GM12878 (cell line): Measurements from ENCODE around the gene ZNF583. TPM values are rescaled to one million over a fixed set of nuclear protein-coding genes. Genes with fewer than 3 reads are reported as not detected.

ENCODE experiments used
- BRCA1 ChIP-seq: IDR thresholded peaks from 2 replicates; pipeline ENCODE4 v1.6.1; 2011; ENCODE audit warnings: low read depth, low read length, improper control_type of control experiment
- CBX3 ChIP-seq: fragments of 200-600 bp; sonication (generic); IDR thresholded peaks from 2 replicates; pipeline ENCODE4 v1.6.1; 2016; ENCODE audit warnings: low read depth, borderline replicate concordance
- CHD2 ChIP-seq: IDR thresholded peaks from 2 replicates; pipeline ENCODE4 v1.6.1; 2011; ENCODE audit warnings: low read depth, low read length, improper control_type of control experiment, borderline replicate concordance
- CHD4 ChIP-seq: fragments of 200-600 bp; sonication (generic); IDR thresholded peaks from 2 replicates; pipeline ENCODE4 v1.6.1; 2016; ENCODE audit warnings: mild to moderate bottlenecking
- CREB1 ChIP-seq: IDR thresholded peaks from 2 replicates; pipeline ENCODE4 v1.6.1; 2012; ENCODE audit warnings: low read depth, mild to moderate bottlenecking, inconsistent platforms
- CREM ChIP-seq: IDR thresholded peaks from 2 replicates; pipeline ENCODE4 v1.6.1; 2014; ENCODE audit warnings: antibody characterized with exemption, low read depth
- E2F8 ChIP-seq: fragments of 450-650 bp; IDR thresholded peaks from 2 replicates; pipeline ENCODE4 v1.6.1; 2018; ENCODE audit warnings: mild to moderate bottlenecking, low read depth, moderate library complexity; ENCODE audit not compliant: partially characterized antibody
- EZH2 ChIP-seq: IDR thresholded peaks from 2 replicates; pipeline ENCODE4 v1.6.1; 2012; ENCODE audit warnings: low read depth, mild to moderate bottlenecking, control low read depth, inconsistent platforms, low read length, borderline replicate concordance; ENCODE audit not compliant: control insufficient read depth
- HCFC1 ChIP-seq: fragments of 150-350 bp; IDR thresholded peaks from 2 replicates; pipeline ENCODE4 v1.6.1; 2014; ENCODE audit warnings: low read length
- IKZF2 ChIP-seq, 2 experiments: fragments of 450-650 bp; IDR thresholded peaks; 2 replicates each; pipeline ENCODE4 v1.6.1; 2017; ENCODE audit warnings: mild to moderate bottlenecking in 2 of 2, moderate library complexity in 2 of 2
- SIX5 ChIP-seq: IDR thresholded peaks from 2 replicates; pipeline ENCODE4 v1.6.1; 2011; ENCODE audit warnings: mild to moderate bottlenecking, low read depth, low read length, moderate library complexity; ENCODE audit not compliant: severe bottlenecking
- SKIL ChIP-seq: fragments of 450-650 bp; IDR thresholded peaks from 2 replicates; pipeline ENCODE4 v1.6.1; 2017; ENCODE audit warnings: mild to moderate bottlenecking, low read depth, inconsistent platforms; ENCODE audit not compliant: poor library complexity, severe bottlenecking
- SMAD1 ChIP-seq: fragments of 450-650 bp; IDR thresholded peaks from 2 replicates; pipeline ENCODE4 v1.6.1; 2018; ENCODE audit warnings: mild to moderate bottlenecking, low read depth; ENCODE audit not compliant: partially characterized antibody
- SP1 ChIP-seq: IDR thresholded peaks from one replicate; pipeline ENCODE4 v1.6.1; 2011; ENCODE audit warnings: low read depth, low read length
- SPI1 ChIP-seq: IDR thresholded peaks from 2 replicates; pipeline ENCODE4 v1.6.1; 2011; ENCODE audit warnings: low read depth, mild to moderate bottlenecking, low read length, moderate library complexity, borderline replicate concordance; ENCODE audit not compliant: insufficient read depth
- SREBF1 ChIP-seq: IDR thresholded peaks from 2 replicates; pipeline ENCODE4 v1.6.1; 2012; ENCODE audit warnings: mild to moderate bottlenecking, low read length
- SRF ChIP-seq, 2 experiments: IDR thresholded peaks; 2 replicates each; pipeline ENCODE4 v1.6.1; 2011; ENCODE audit warnings: low read depth in 2 of 2, low read length in 2 of 2, mild to moderate bottlenecking in 1 of 2, moderate library complexity in 1 of 2
- TCF7 ChIP-seq: IDR thresholded peaks from 2 replicates; pipeline ENCODE4 v1.6.1; 2014; ENCODE audit warnings: antibody characterized with exemption, borderline replicate concordance
- polyA plus RNA-seq, 11 experiments: library from polyadenylated mRNA; depleted of rRNA in 4 of 11; unstranded in 6 of 11; stranded (reverse) in 5 of 11; fragments of >200 nt; fragmentation: Nextera tagmentation in 4 of 11; fragmentation: Illumina TruSeq in 1 of 11; extraction: Ambion mirVana in 4 of 11; extraction: Trizol in 1 of 11; gene quantifications; 1 replicate in 1 of 11; 2 replicates in 10 of 11; pipeline versions ENCODE4 v1.2.1 to v1.2.3, GENCODE V29; 2011 to 2016; ENCODE audit warnings: inconsistent platforms in 2 of 11, missing spikeins in 2 of 11, low read depth in 1 of 11
- total RNA-seq, 4 experiments: library from RNA; depleted of rRNA in 3 of 4; stranded (reverse); fragments of >200 nt in 3 of 4; fragmentation: Illumina TruSeq in 1 of 4; extraction: Trizol in 1 of 4; gene quantifications; 2 replicates each; pipeline versions ENCODE4 v1.2.1 to v1.2.3, GENCODE V29; 2013 to 2021
- TF ChIP-seq, protein P1 (sequence below): fragments of 150-350 bp; IDR thresholded peaks from 2 replicates; pipeline ENCODE4 v1.6.1; 2016; ENCODE audit warnings: low read depth, low read length
- TF ChIP-seq, protein P2 (sequence below): fragments of 450-650 bp; IDR thresholded peaks from 2 replicates; pipeline ENCODE4 v1.6.1; 2016; ENCODE audit warnings: mild to moderate bottlenecking

ZNF583 gene
- total and polyA plus RNA-seq, 10 of the 15 experiments (the other 5 are each of a cell fraction or from before 2014, with no cell fraction given), result 0.40 to 3.1 (median 1.4) TPM

DNA sequence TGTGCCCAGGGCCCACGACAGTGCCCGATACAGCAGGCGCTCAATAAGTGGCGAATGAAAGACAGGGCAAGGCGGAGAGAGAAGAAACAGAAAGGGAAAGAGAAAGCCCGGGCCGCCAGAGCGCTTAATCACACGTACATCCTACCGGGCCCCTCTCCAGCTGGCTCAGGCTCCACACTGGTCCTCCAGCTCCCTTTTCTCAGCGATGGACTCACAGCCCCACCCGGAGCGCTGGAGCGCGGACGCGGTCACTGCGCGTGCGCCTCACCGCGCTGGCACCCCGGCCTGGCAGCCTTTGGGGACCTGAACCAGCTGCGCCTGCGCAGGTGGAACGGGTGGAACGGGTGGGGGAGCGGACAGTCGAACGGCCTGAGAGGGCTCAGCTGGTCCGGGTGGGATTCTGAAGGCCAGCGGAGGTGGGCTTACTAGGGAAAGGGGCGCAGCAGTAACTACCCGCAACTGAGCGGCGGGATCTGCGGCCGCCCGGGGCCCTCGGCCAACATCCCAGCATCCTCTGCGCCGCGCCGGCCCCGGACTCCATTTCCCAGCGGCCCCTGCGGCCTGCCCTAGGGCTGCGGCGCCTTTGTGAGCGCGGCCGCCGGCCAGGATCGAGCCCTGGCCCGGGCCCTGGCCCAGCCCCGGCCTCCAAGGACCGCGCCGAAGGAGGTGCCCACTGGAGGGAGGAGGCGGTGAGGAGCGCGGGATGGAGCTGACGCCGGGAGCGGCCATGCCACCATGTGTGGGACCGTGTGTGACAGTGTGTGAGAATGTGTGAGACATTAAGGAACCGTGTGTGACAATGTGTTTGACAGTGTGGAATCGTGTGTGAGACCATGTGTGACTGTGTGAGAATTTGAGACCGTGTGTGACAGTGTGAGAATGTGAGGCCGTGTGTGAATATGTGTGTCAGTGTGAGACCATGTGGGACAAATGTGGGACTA lies at the start of gene ZNF583 (continued):
- TF ChIP-seq IKZF2 (IDR thresholded peaks at IDR 0.05) (0 out of 4 replicates have a peak, but pooled peaks of 1 of the 2 experiments have one; percentile 17), CREB1 (0 out of 2 replicates have a peak, but pooled peaks have one; percentile 11), TCF7 (no peak), SRF (IDR thresholded peaks at IDR 0.05; ENCODE audit: low read depth in 2 of 2, low read length in 2 of 2) (no peak), EZH2 (no peak), BRCA1 (no peak), SKIL (no peak), SP1 (no peak), SREBF1 (no peak), CBX3 (no peak), HCFC1 (peak; percentile 83), CHD2 (no peak), E2F8 (no peak), SPI1 (no peak), CREM (no peak), SMAD1 (no peak), SIX5 (peak; percentile 67), CHD4 (no peak)
- TF ChIP-seq, protein P1, sequence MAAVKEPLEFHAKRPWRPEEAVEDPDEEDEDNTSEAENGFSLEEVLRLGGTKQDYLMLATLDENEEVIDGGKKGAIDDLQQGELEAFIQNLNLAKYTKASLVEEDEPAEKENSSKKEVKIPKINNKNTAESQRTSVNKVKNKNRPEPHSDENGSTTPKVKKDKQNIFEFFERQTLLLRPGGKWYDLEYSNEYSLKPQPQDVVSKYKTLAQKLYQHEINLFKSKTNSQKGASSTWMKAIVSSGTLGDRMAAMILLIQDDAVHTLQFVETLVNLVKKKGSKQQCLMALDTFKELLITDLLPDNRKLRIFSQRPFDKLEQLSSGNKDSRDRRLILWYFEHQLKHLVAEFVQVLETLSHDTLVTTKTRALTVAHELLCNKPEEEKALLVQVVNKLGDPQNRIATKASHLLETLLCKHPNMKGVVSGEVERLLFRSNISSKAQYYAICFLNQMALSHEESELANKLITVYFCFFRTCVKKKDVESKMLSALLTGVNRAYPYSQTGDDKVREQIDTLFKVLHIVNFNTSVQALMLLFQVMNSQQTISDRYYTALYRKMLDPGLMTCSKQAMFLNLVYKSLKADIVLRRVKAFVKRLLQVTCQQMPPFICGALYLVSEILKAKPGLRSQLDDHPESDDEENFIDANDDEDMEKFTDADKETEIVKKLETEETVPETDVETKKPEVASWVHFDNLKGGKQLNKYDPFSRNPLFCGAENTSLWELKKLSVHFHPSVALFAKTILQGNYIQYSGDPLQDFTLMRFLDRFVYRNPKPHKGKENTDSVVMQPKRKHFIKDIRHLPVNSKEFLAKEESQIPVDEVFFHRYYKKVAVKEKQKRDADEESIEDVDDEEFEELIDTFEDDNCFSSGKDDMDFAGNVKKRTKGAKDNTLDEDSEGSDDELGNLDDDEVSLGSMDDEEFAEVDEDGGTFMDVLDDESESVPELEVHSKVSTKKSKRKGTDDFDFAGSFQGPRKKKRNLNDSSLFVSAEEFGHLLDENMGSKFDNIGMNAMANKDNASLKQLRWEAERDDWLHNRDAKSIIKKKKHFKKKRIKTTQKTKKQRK, result no peak
- TF ChIP-seq, protein P2, sequence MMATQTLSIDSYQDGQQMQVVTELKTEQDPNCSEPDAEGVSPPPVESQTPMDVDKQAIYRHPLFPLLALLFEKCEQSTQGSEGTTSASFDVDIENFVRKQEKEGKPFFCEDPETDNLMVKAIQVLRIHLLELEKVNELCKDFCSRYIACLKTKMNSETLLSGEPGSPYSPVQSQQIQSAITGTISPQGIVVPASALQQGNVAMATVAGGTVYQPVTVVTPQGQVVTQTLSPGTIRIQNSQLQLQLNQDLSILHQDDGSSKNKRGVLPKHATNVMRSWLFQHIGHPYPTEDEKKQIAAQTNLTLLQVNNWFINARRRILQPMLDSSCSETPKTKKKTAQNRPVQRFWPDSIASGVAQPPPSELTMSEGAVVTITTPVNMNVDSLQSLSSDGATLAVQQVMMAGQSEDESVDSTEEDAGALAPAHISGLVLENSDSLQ, result no peak
